IMR-90 (cell line): ENCODE data around the gene UBA1. TPM values are rescaled to one million over a fixed set of nuclear protein-coding genes. Genes with fewer than 3 reads are reported as not detected.
A peak's percentile ranks its signal among the peaks of the same experiment; 100 is the strongest.

Experiments
- ATAC-seq: fragments of 200-7000 bp; cut with Tn5 transposase; 2 replicates; pipeline ENCODE4 v1.9.1; 2020; ENCODE audit warnings: low read depth, mild to moderate bottlenecking, moderate library complexity
- BruUV-seq: library from RNA; stranded (reverse); fragments of 400-500 nt; replicated peaks from 2 replicates; lab custom pipeline; 2021; lab: Mats Ljungman, UMichigan
- CTCF ChIA-PET: fragments of 300-600 bp; formaldehyde crosslinking; extraction: SDS; loops from one replicate; lab custom pipeline; 2021; ENCODE audit warnings: antibody characterized with exemption; lab: Yijun Ruan, JAX
- POLR2A ChIA-PET: fragments of 300-600 bp; sonication (Branson Sonifier 250); formaldehyde crosslinking; loops from one replicate; lab custom pipeline; 2022; ENCODE audit warnings: antibody characterized with exemption; ENCODE audit not compliant: unreplicated experiment; lab: Charles Lee
- DNase-seq: peaks from one replicate; pipeline ENCODE4 v3.0.0; 2013
- H2AFZ ChIP-seq: replicated peaks from 2 replicates; pipeline ENCODE3; 2013; ENCODE audit warnings: low read length, mild to moderate bottlenecking; ENCODE audit not compliant: poor library complexity
- H2AK5ac ChIP-seq: 2 replicates; pipeline ENCODE4 v1.6.1; 2013; ENCODE audit warnings: low read depth, low read length, inconsistent platforms
- H2AK9ac ChIP-seq: replicated peaks from 2 replicates; pipeline ENCODE3; 2013; ENCODE audit warnings: mild to moderate bottlenecking, low read depth, low read length, moderate library complexity; ENCODE audit not compliant: poor library complexity
- H2BK120ac ChIP-seq: 2 replicates; pipeline ENCODE4 v1.6.1; 2013; ENCODE audit warnings: low read depth, low read length, inconsistent platforms
- H2BK15ac ChIP-seq: 3 replicates; pipeline ENCODE4 v1.6.1; 2013; ENCODE audit warnings: low read depth, low read length, inconsistent platforms
- H2BK20ac ChIP-seq: 2 replicates; pipeline ENCODE4 v1.6.1; 2013; ENCODE audit warnings: low read depth, mild to moderate bottlenecking, inconsistent platforms, low read length, moderate library complexity
- H2BK5ac ChIP-seq: 2 replicates; pipeline ENCODE4 v1.6.1; 2013; ENCODE audit warnings: mild to moderate bottlenecking, low read depth, low read length, inconsistent platforms; ENCODE audit not compliant: poor library complexity, severe bottlenecking
- H3K14ac ChIP-seq: replicated peaks from 2 replicates; pipeline ENCODE4 v1.6.1; 2013; ENCODE audit warnings: low read depth, low read length, inconsistent platforms
- H3K18ac ChIP-seq: 2 replicates; pipeline ENCODE4 v1.6.1; 2013; ENCODE audit warnings: low read depth, low read length, control low read depth
- H3K23ac ChIP-seq: 2 replicates; pipeline ENCODE4 v1.6.1; 2013; ENCODE audit warnings: low read depth, low read length, inconsistent platforms
- H3K27ac ChIP-seq: 2 replicates; pipeline ENCODE4 v1.5.1; 2013; ENCODE audit warnings: mild to moderate bottlenecking, control low read depth, low read length; ENCODE audit not compliant: insufficient read depth
- H3K27me3 ChIP-seq: 2 replicates; pipeline ENCODE4 v1.6.1; 2013; ENCODE audit warnings: low read length; ENCODE audit not compliant: control insufficient read depth, insufficient read depth
- H3K36me3 ChIP-seq: 2 replicates; pipeline ENCODE4 v1.6.1; 2013; ENCODE audit warnings: low read length, mixed read lengths; ENCODE audit not compliant: control insufficient read depth, insufficient read depth
- H3K4ac ChIP-seq: 2 replicates; pipeline ENCODE4 v1.6.1; 2013; ENCODE audit warnings: low read depth, low read length, inconsistent platforms
- H3K4me1 ChIP-seq: 2 replicates; pipeline ENCODE4 v1.6.1; 2013; ENCODE audit warnings: low read length, mixed read lengths; ENCODE audit not compliant: control insufficient read depth, insufficient read depth
- H3K4me2 ChIP-seq: 2 replicates; pipeline ENCODE4 v1.6.1; 2013; ENCODE audit warnings: low read depth, mild to moderate bottlenecking, control low read depth, low read length, moderate library complexity
- H3K4me3 ChIP-seq: 2 replicates; pipeline ENCODE4 v1.5.1; 2013; ENCODE audit warnings: low read depth, mild to moderate bottlenecking, control low read depth, low read length, moderate library complexity; ENCODE audit not compliant: insufficient read depth
- H3K56ac ChIP-seq: 2 replicates; pipeline ENCODE4 v1.6.1; 2013; ENCODE audit warnings: low read length, inconsistent platforms; ENCODE audit not compliant: insufficient read depth; ENCODE audit errors: extremely low read depth
- H3K79me1 ChIP-seq, 2 experiments: 2 replicates each; pipeline ENCODE4 v1.6.1; 2013; ENCODE audit warnings: low read length in 2 of 2, inconsistent platforms in 1 of 2, low read depth in 1 of 2
- H3K9ac ChIP-seq: 2 replicates; pipeline ENCODE4 v1.6.1; 2013; ENCODE audit warnings: low read depth, low read length, control low read depth
- H3K9me1 ChIP-seq: 2 replicates; pipeline ENCODE4 v1.6.1; 2013; ENCODE audit warnings: low read length, inconsistent platforms; ENCODE audit not compliant: insufficient read depth
- H3K9me3 ChIP-seq: 2 replicates; pipeline ENCODE4 v1.6.1; 2013; ENCODE audit warnings: low read length; ENCODE audit not compliant: control insufficient read depth, insufficient read depth
- H4K20me1 ChIP-seq: 2 replicates; pipeline ENCODE4 v1.6.1; 2013; ENCODE audit warnings: low read length, inconsistent platforms; ENCODE audit not compliant: insufficient read depth
- H4K5ac ChIP-seq: 2 replicates; pipeline ENCODE4 v1.6.1; 2013; ENCODE audit warnings: mild to moderate bottlenecking, low read depth, low read length, control low read depth
- H4K8ac ChIP-seq, 2 experiments: 2 replicates each; pipeline ENCODE4 v1.6.1; 2013; ENCODE audit warnings: low read depth in 2 of 2, low read length in 2 of 2, control low read depth in 1 of 2, inconsistent platforms in 1 of 2
- H4K91ac ChIP-seq: 2 replicates; pipeline ENCODE4 v1.6.1; 2013; ENCODE audit warnings: low read depth, low read length, inconsistent platforms; ENCODE audit not compliant: insufficient read depth
- BHLHE40 ChIP-seq: fragments of 150-350 bp; IDR thresholded peaks from 2 replicates; pipeline ENCODE4 v1.6.1; 2016; ENCODE audit warnings: mild to moderate bottlenecking, low read depth, low read length
- CHD1 ChIP-seq: IDR thresholded peaks from 2 replicates; pipeline ENCODE4 v1.6.1; 2012; ENCODE audit warnings: low read depth, low read length, improper control_type of control experiment
- FOS ChIP-seq: fragments of 150-350 bp; IDR thresholded peaks from 2 replicates; pipeline ENCODE4 v1.6.1; 2016; ENCODE audit warnings: low read depth, low read length
- MAZ ChIP-seq: IDR thresholded peaks from 2 replicates; pipeline ENCODE4 v1.6.1; 2012; ENCODE audit warnings: low read depth, mild to moderate bottlenecking, low read length, improper control_type of control experiment, moderate library complexity, borderline replicate concordance
- NFE2L2 ChIP-seq: fragments of 150-350 bp; IDR thresholded peaks from 2 replicates; pipeline ENCODE4 v1.6.1; 2016; ENCODE audit warnings: low read depth, mild to moderate bottlenecking, low read length
- POLR2A ChIP-seq: IDR thresholded peaks from 2 replicates; pipeline ENCODE4 v1.6.1; 2012; ENCODE audit warnings: mild to moderate bottlenecking, low read depth, low read length
- SMC3 ChIP-seq: fragments of 150-350 bp; IDR thresholded peaks from 2 replicates; pipeline ENCODE4 v1.6.1; 2016; ENCODE audit warnings: low read depth, mild to moderate bottlenecking, antibody characterized with exemption, low read length, moderate library complexity
- WGBS, 2 experiments: methylation state at CpG; one replicate each; pipeline versions ENCODE4 v1.1.5 to v1.1.7; 2013; ENCODE audit warnings: missing lambda C conversion rate in 2 of 2; ENCODE audit not compliant: insufficient read length in 1 of 2; ENCODE audit errors: extremely low coverage in 2 of 2; 5-methylcytosine and 5-hydroxymethylcytosine counted together
- dilution Hi-C: fragments of 300-500 bp; cut with HindIII; formaldehyde crosslinking; loops from one replicate; pipeline ENCODE4 v1.14.3; 2018; ENCODE audit warnings: low sequenced_read_pairs; ENCODE audit not compliant: unreplicated experiment
- in situ Hi-C: fragments of 300-500 bp; cut with MboI; formaldehyde crosslinking; loops from 3 replicates; pipeline ENCODE4 v1.14.3; 2019; ENCODE audit warnings: low sequenced_read_pairs, inconsistent platforms, mixed read lengths
- intact Hi-C: fragments of 100-400 bp; cut with micrococcal nuclease; formaldehyde crosslinking; loops from 2 replicates; pipeline ENCODE4 v1.10.0; 2022
- polyA plus RNA-seq, 3 experiments: library from polyadenylated mRNA; depleted of rRNA; stranded (reverse); fragments of >200 nt; gene quantifications; 2 replicates each; pipeline ENCODE4 v1.2.3, GENCODE V29; 2012; ENCODE audit warnings: low replicate concordance in 1 of 3
- total RNA-seq: library from RNA; depleted of rRNA; stranded (reverse); fragments of >200 nt; gene quantifications from 2 replicates; pipeline ENCODE4 v1.2.3, GENCODE V29; 2012
- TF ChIP-seq, protein P1 (sequence below): fragments of 150-350 bp; IDR thresholded peaks from 2 replicates; pipeline ENCODE4 v1.6.1; 2017; ENCODE audit warnings: mild to moderate bottlenecking, antibody characterized with exemption, low read length, low read depth

UBA1 gene
- total and polyA plus RNA-seq, 2 of the 4 experiments (the other 2 are of a cell fraction): 299 to 343 TPM

DNA sequence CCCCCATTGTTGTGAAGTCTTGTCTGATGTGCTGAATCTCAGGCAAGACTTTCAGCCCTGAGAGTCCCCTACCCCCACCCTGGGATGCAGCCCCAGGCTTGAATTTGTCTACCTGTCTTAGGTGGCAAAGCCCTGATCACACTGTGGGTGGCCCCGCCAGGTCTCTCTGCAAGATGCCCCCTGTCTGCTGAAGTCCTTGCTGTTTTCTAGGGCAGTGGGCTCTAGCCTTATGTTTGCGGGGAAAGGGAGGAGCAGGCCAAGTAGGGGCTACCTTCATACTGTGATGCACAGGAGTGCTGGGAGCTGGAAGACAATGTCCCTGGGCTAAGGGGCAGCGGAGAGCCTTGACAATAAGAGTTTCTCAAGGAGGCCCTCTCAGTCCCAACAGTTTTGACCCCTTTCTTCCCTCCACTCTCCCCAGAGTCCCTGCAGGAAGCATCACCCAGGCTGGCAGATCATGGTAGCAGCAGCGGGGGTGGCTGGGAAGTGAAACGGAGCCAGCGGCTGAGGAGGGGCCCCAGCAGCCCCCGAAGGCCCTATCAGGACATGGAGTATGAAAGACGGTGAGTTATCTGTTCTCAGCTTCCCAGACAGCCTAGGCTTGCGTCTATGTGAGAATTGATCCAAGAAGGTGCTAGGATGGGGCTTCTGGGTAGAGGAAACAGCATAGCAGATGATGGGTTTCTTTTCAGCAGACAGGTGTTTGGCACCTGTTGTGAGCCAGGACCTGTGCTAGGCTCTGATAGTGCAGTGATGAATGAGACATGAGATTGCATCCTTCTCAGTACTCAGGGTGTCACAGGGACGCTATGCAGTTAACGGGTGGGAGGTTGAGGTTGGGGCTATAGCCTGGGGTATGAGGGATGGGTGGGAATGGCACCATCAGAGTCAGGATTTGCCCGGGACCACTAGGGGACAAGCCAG is 46.4 kb upstream of the UBA1 start:
- Histone ChIP-seq H3K27ac (no peak overlapping the region), H2AK5ac (no peak overlapping the region), H2AK9ac (no peak overlapping the region), H3K4me3 (no peak overlapping the region), H2AFZ (no peak overlapping the region), H3K36me3 (peaks cover 7% of the 10 kb centered on the region; the same call in 1 of the 2 replicates), H3K4me1 (peaks cover 2% of the 10 kb centered on the region; the same call in 1 of the 2 replicates), H3K9me1 (peaks cover 3% of the 10 kb centered on the region; the same call in 1 of the 2 replicates), H4K20me1 (peaks cover 37% of the 10 kb centered on the region), H2BK20ac (no peak overlapping the region), H3K23ac (no peak overlapping the region), H4K8ac (no peak overlapping the region), H3K79me1 (peaks cover 3 to 15% of the 10 kb centered on the region in 2 experiments; a peak in 2 of 4 replicates), H3K4me2 (peak overlapping the region; percentile 97; the same call in 1 of the 2 replicates), H3K27me3 (peaks cover 4% of the 10 kb centered on the region; the same call in 1 of the 2 replicates), H4K91ac (no peak overlapping the region), H2BK120ac (no peak overlapping the region), H3K9ac (no peak overlapping the region), H2BK15ac (no peak overlapping the region), H3K4ac (no peak overlapping the region), H3K14ac (no peak overlapping the region), H3K18ac (no peak overlapping the region), H2BK5ac (no peak overlapping the region), H4K5ac (no peak overlapping the region), H3K9me3 (no peaks in the 10 kb centered on the region), H3K56ac (no peak overlapping the region)
- dilution Hi-C loops: no loop called here
- intact Hi-C loops: no loop called here
- BruUV-seq: no TSS peak
- ChIA-PET POLR2A (no interaction called here), CTCF (no interaction called here)
- TF ChIP-seq MAZ: no peak
- no peak for TF ChIP-seq POLR2A
- TF ChIP-seq SMC3: no peak
- TF ChIP-seq NFE2L2: no peak
- TF ChIP-seq CHD1: no peak
- TF ChIP-seq FOS: no peak
- no peak for TF ChIP-seq BHLHE40
- TF ChIP-seq, protein P1, sequence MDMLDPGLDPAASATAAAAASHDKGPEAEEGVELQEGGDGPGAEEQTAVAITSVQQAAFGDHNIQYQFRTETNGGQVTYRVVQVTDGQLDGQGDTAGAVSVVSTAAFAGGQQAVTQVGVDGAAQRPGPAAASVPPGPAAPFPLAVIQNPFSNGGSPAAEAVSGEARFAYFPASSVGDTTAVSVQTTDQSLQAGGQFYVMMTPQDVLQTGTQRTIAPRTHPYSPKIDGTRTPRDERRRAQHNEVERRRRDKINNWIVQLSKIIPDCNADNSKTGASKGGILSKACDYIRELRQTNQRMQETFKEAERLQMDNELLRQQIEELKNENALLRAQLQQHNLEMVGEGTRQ: no peak
- 100% methylated on average over 2 of the region's 12 CpGs; no CpG with 5 or more reads in 1 of the 2 experiments for WGBS, 2 experiments
- ATAC-seq: no peak
- in situ Hi-C loops: no loop called here
- no peak for DNase-seq
